ENCODE measurements around the gene LCNL1.

The LCNL1 gene

GRCh38 chr9:136953771-136954269 lies 29.0 kb upstream of the LCNL1 start:
- no peak overlapping the region for H3K4me3 ChIP-seq (ENCODE audit: insufficient read depth, low read depth, low read length)
- no peaks in the 10 kb centered on the region for H3K9me3 ChIP-seq (ENCODE audit: control insufficient read depth, low read length)
- 88 to 91% methylated on average over 19 of the region's 19 CpGs for WGBS, 2 experiments
- H3K4me1 ChIP-seq (ENCODE audit: control insufficient read depth, insufficient read depth, low read length): peaks cover 9% of the 10 kb centered on the region
- no peak overlapping the region for H3K27ac ChIP-seq (ENCODE audit: insufficient read depth, low read depth, low read length, poor library complexity, severe bottlenecking)
- no peaks in the 10 kb centered on the region for H3K36me3 ChIP-seq (ENCODE audit: control insufficient read depth, insufficient read depth, low read length)
- no peaks in the 10 kb centered on the region for H3K27me3 ChIP-seq (ENCODE audit: control insufficient read depth, insufficient read depth, low read length, poor library complexity, severe bottlenecking)

DNA sequence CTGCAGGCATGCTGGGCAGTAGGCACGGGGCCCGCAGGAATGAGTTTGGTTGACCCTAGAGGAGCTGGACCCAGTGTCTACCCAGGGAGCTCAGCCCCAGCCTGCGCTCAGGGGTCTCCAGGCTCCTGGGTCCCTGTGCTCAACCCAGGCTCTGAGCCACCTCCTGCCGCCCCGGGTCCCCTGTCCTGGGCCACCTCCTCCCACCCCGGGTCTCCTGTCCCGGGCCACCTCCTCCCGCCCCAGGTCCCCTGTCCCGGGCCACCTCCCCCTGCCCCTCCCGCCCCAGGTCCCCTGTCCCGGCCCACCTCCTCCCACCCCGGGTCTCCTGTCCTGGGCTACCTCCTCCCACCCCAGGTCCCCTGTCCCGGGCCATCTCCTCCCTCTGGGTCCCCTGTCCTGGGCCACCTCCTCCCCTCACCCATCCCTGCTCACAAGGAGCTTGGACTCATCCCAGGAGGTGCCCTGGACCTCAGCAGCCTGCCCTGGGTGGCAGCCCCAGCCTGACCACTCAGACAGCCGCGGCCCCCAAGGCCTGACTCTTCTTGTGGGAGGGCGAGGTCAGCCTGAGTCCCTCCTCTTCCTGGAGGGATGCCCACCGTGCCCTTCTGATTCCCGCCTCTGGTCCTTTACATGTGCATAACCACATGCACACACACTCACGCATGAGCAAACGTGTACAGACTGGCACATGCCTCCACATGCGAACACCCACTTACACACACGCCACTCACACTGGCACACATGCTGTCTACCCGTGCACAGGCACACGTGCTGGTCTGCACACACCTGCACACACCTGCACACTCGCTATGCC lies 28.3 kb upstream of the LCNL1 start:
- H3K27me3 ChIP-seq (ENCODE audit: control insufficient read depth, insufficient read depth, low read length, poor library complexity, severe bottlenecking): no peaks in the 10 kb centered on the region
- H3K9me3 ChIP-seq (ENCODE audit: control insufficient read depth, low read length): no peaks in the 10 kb centered on the region
- H3K36me3 ChIP-seq (ENCODE audit: control insufficient read depth, insufficient read depth, low read length): no peaks in the 10 kb centered on the region
- H3K4me1 ChIP-seq (ENCODE audit: control insufficient read depth, insufficient read depth, low read length): peaks cover 9% of the 10 kb centered on the region
- WGBS, 2 experiments: 90% methylated on average over 24 to 25 of the region's 25 CpGs
- no peak overlapping the region for H3K27ac ChIP-seq (ENCODE audit: insufficient read depth, low read depth, low read length, poor library complexity, severe bottlenecking)
- H3K4me3 ChIP-seq (ENCODE audit: insufficient read depth, low read depth, low read length): no peak overlapping the region

GRCh38 chr9:136955202-136955942 lies 27.4 kb upstream of the LCNL1 start:
- Histone ChIP-seq H3K4me3 (ENCODE audit: insufficient read depth, low read depth, low read length) (no peak overlapping the region), H3K36me3 (ENCODE audit: control insufficient read depth, insufficient read depth, low read length) (no peaks in the 10 kb centered on the region), H3K9me3 (ENCODE audit: control insufficient read depth, low read length) (no peaks in the 10 kb centered on the region), H3K27me3 (ENCODE audit: control insufficient read depth, insufficient read depth, low read length, poor library complexity, severe bottlenecking) (no peaks in the 10 kb centered on the region), H3K27ac (ENCODE audit: insufficient read depth, low read depth, low read length, poor library complexity, severe bottlenecking) (no peak overlapping the region), H3K4me1 (ENCODE audit: control insufficient read depth, insufficient read depth, low read length) (peaks cover 10% of the 10 kb centered on the region)
- WGBS, 2 experiments: 87 to 90% methylated on average over 14 of the region's 14 CpGs

- Histone ChIP-seq H3K36me3 (ENCODE audit: control insufficient read depth, insufficient read depth, low read length) (no peaks in the 10 kb centered on the region), H3K27me3 (ENCODE audit: control insufficient read depth, insufficient read depth, low read length, poor library complexity, severe bottlenecking) (no peaks in the 10 kb centered on the region), H3K4me3 (ENCODE audit: insufficient read depth, low read depth, low read length) (no peak overlapping the region), H3K9me3 (ENCODE audit: control insufficient read depth, low read length) (no peaks in the 10 kb centered on the region), H3K4me1 (ENCODE audit: control insufficient read depth, insufficient read depth, low read length) (peaks cover 9% of the 10 kb centered on the region), H3K27ac (ENCODE audit: insufficient read depth, low read depth, low read length, poor library complexity, severe bottlenecking) (no peak overlapping the region)
- 91 to 94% methylated on average over 9 of the region's 9 CpGs for WGBS, 2 experiments
Observed at GRCh38 chr9:136955943-136956335, 26.9 kb upstream of the LCNL1 start.

- 92 to 93% methylated on average over 4 of the region's 4 CpGs for WGBS, 2 experiments
- H3K4me1 ChIP-seq (ENCODE audit: control insufficient read depth, insufficient read depth, low read length): peaks cover 5% of the 10 kb centered on the region
- no peak overlapping the region for H3K27ac ChIP-seq (ENCODE audit: insufficient read depth, low read depth, low read length, poor library complexity, severe bottlenecking)
- no peak overlapping the region for H3K4me3 ChIP-seq (ENCODE audit: insufficient read depth, low read depth, low read length)
- H3K36me3 ChIP-seq (ENCODE audit: control insufficient read depth, insufficient read depth, low read length): no peaks in the 10 kb centered on the region
- H3K27me3 ChIP-seq (ENCODE audit: control insufficient read depth, insufficient read depth, low read length, poor library complexity, severe bottlenecking): no peaks in the 10 kb centered on the region
- no peaks in the 10 kb centered on the region for H3K9me3 ChIP-seq (ENCODE audit: control insufficient read depth, low read length)
Observed at GRCh38 chr9:136956604-136957003, 26.2 kb upstream of the LCNL1 start.

DNA sequence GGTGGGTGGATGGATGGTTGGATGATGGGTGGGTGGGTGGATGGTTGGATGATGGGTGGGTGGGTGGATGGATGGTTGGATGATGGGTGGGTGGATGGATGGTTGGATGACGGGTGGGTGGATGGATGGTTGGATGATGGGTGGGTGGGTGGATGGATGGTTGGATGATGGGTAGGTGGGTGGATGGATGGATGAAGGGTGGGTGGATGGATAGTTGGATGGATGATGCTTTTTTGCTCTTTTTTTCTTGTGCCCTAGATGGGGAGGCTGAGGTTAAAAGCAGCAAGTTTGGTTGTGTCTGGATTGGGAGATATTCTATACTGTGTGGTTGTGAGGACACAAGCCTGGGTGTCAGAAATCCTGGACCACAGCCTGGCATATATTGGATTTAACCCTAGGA lies 25.3 kb upstream of the LCNL1 start:
- Histone ChIP-seq H3K27me3 (ENCODE audit: control insufficient read depth, insufficient read depth, low read length, poor library complexity, severe bottlenecking) (no peaks in the 10 kb centered on the region), H3K4me3 (ENCODE audit: insufficient read depth, low read depth, low read length) (no peak overlapping the region), H3K36me3 (ENCODE audit: control insufficient read depth, insufficient read depth, low read length) (no peaks in the 10 kb centered on the region), H3K27ac (ENCODE audit: insufficient read depth, low read depth, low read length, poor library complexity, severe bottlenecking) (no peak overlapping the region), H3K4me1 (ENCODE audit: control insufficient read depth, insufficient read depth, low read length) (peaks cover 3% of the 10 kb centered on the region), H3K9me3 (ENCODE audit: control insufficient read depth, low read length) (no peaks in the 10 kb centered on the region)
- WGBS, 2 experiments: 96 to 100% methylated on average over 1 of the region's 1 CpG

DNA sequence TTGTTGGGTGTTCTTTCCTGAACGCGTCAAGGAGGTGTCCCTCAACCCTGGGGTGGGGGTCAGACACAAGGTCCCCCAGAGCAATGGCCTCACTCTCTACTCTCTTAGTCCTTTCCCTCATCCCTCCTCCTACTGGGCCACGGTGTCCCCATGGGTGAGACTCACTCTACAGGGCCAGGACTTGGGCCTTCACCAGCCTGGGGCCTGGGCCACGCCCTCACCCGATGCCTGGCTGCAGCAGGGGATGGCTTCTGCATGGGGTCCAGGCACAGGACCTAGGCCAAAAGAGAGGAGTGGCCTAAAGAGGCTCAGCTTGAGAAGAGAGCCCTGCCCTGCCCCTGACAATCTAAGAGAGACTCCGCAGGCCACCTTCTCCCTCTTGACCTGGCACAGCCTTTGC lies 24.9 kb upstream of the LCNL1 start:
- Histone ChIP-seq H3K27me3 (ENCODE audit: control insufficient read depth, insufficient read depth, low read length, poor library complexity, severe bottlenecking) (no peaks in the 10 kb centered on the region), H3K4me3 (ENCODE audit: insufficient read depth, low read depth, low read length) (no peak overlapping the region), H3K9me3 (ENCODE audit: control insufficient read depth, low read length) (no peaks in the 10 kb centered on the region), H3K4me1 (ENCODE audit: control insufficient read depth, insufficient read depth, low read length) (peaks cover 3% of the 10 kb centered on the region), H3K36me3 (ENCODE audit: control insufficient read depth, insufficient read depth, low read length) (no peaks in the 10 kb centered on the region), H3K27ac (ENCODE audit: insufficient read depth, low read depth, low read length, poor library complexity, severe bottlenecking) (no peak overlapping the region)
- WGBS, 2 experiments: 91% methylated on average over 6 of the region's 6 CpGs

GRCh38 chr9:136958473-136958872 lies 24.3 kb upstream of the LCNL1 start:
- Histone ChIP-seq H3K27ac (ENCODE audit: insufficient read depth, low read depth, low read length, poor library complexity, severe bottlenecking) (no peak overlapping the region), H3K36me3 (ENCODE audit: control insufficient read depth, insufficient read depth, low read length) (no peaks in the 10 kb centered on the region), H3K27me3 (ENCODE audit: control insufficient read depth, insufficient read depth, low read length, poor library complexity, severe bottlenecking) (no peaks in the 10 kb centered on the region), H3K4me1 (ENCODE audit: control insufficient read depth, insufficient read depth, low read length) (peaks cover 3% of the 10 kb centered on the region), H3K4me3 (ENCODE audit: insufficient read depth, low read depth, low read length) (no peak overlapping the region), H3K9me3 (ENCODE audit: control insufficient read depth, low read length) (no peaks in the 10 kb centered on the region)
- WGBS, 2 experiments: 87 to 89% methylated on average over 7 of the region's 7 CpGs

GRCh38 chr9:136958898-136959850 lies 23.6 kb upstream of the LCNL1 start:
- Histone ChIP-seq H3K4me3 (ENCODE audit: insufficient read depth, low read depth, low read length) (no peak overlapping the region), H3K27me3 (ENCODE audit: control insufficient read depth, insufficient read depth, low read length, poor library complexity, severe bottlenecking) (no peaks in the 10 kb centered on the region), H3K4me1 (ENCODE audit: control insufficient read depth, insufficient read depth, low read length) (peaks cover 5% of the 10 kb centered on the region), H3K36me3 (ENCODE audit: control insufficient read depth, insufficient read depth, low read length) (no peaks in the 10 kb centered on the region), H3K27ac (ENCODE audit: insufficient read depth, low read depth, low read length, poor library complexity, severe bottlenecking) (no peak overlapping the region), H3K9me3 (ENCODE audit: control insufficient read depth, low read length) (no peaks in the 10 kb centered on the region)
- 88 to 90% methylated on average over 28 of the region's 28 CpGs for whole genome bisulfite sequencing, 2 experiments
